H1 (cell line): Measurements from ENCODE around the gene TCEANC2. TPM values are rescaled to one million over a fixed set of nuclear protein-coding genes. Genes with fewer than 3 reads are reported as not detected.

Source experiments
- CTBP2 ChIP-seq: IDR thresholded peaks from 2 replicates; pipeline ENCODE4 v1.7.0; 2011; ENCODE audit warnings: borderline replicate concordance, mild to moderate bottlenecking, moderate library complexity, mixed read lengths, low read length; ENCODE audit not compliant: insufficient read depth, insufficient read length
- CTCF ChIP-seq, 3 experiments: IDR thresholded peaks; 1 replicate in 2 of 3; 2 replicates in 1 of 3; pipeline versions ENCODE4 v1.5.1 to v1.6.1; 2011; ENCODE audit warnings: low read length in 3 of 3, mild to moderate bottlenecking in 3 of 3, inconsistent platforms in 2 of 3, low read depth in 1 of 3, moderate library complexity in 1 of 3; ENCODE audit not compliant: insufficient read depth in 1 of 3; ENCODE audit errors: control extremely low read depth in 1 of 3
- EGR1 ChIP-seq: IDR thresholded peaks from 2 replicates; pipeline ENCODE4 v1.6.1; 2011; ENCODE audit warnings: low read depth, low read length, borderline replicate concordance
- MAX ChIP-seq: IDR thresholded peaks from 2 replicates; pipeline ENCODE4 v1.6.1; 2012; ENCODE audit warnings: inconsistent platforms
- RAD21 ChIP-seq, 2 experiments: IDR thresholded peaks in 1 of 2; conservative IDR thresholded peaks in 1 of 2; 2 replicates each; pipeline ENCODE4 v1.6.1; 2011; ENCODE audit warnings: low read depth in 2 of 2, low read length in 2 of 2, improper control_type of control experiment in 1 of 2, inconsistent platforms in 1 of 2, mild to moderate bottlenecking in 1 of 2, moderate library complexity in 1 of 2
- RBBP5 ChIP-seq: IDR thresholded peaks from 2 replicates; pipeline ENCODE4 v1.7.1; 2012; ENCODE audit warnings: low read depth, mild to moderate bottlenecking, inconsistent platforms, low read length, moderate library complexity, borderline replicate concordance
- SP4 ChIP-seq: IDR thresholded peaks from 2 replicates; pipeline ENCODE4 v1.6.1; 2012; ENCODE audit warnings: low read length, inconsistent platforms
- polyA plus RNA-seq, 7 experiments: library from polyadenylated mRNA; depleted of rRNA in 3 of 7; stranded (reverse) in 5 of 7; unstranded in 2 of 7; fragments of >200 nt in 5 of 7; fragments of 200-250 nt in 2 of 7; gene quantifications; 1 replicate in 5 of 7; 2 replicates in 1 of 7; 4 replicates in 1 of 7; pipeline versions ENCODE4 v1.2.1 to v1.2.3, GENCODE V29; 2011 to 2013; ENCODE audit warnings: missing spikeins in 2 of 7, mixed read lengths in 2 of 7
- total RNA-seq: library from RNA; stranded (reverse); fragmentation: NEBNext Ultra II Directional; extraction: Animal tissue kit (Norgen Biotek cat#: 25700); gene quantifications from 2 replicates; pipeline ENCODE4 v1.2.1, GENCODE V29; 2021

Gene TCEANC2
- total and polyA plus RNA-seq, 2 of the 8 experiments (the other 6 are each of a cell fraction or from before 2014, with no cell fraction given): 4.2 to 8.2 TPM

GRCh38 chr1:54151013-54151412 is 97.6 kb downstream of the TCEANC2 start (continued):
- TF ChIP-seq CTCF (IDR thresholded peaks at IDR 0.05; ENCODE audit: control extremely low read depth in 1 of 3, insufficient read depth in 1 of 3, low read depth in 1 of 3, low read length in 3 of 3) (no peak), CTBP2 (no peak), EGR1 (no peak), SP4 (no peak), MAX (no peak), RBBP5 (no peak), RAD21 (IDR thresholded peaks at IDR 0.05 in 1 of 2, conservative IDR thresholded peaks at IDR 0.05 in 1 of 2; ENCODE audit: low read depth in 2 of 2, low read length in 2 of 2) (no peak)
- TF ChIP-seq, all 59 proteins: peak for 0
